ENCODE data around the gene GTF3A. TPM values are rescaled to one million over a fixed set of nuclear protein-coding genes. Genes with fewer than 3 reads are reported as not detected.
"Not testable (repeated sequence)": the region's sequence is repeated elsewhere in the genome, so short reads cannot be mapped to it uniquely, and the experiment has no call there.

GTF3A gene
- total and polyA plus RNA-seq, 2 experiments from 2014 or later = 109 to 190 TPM

DNA sequence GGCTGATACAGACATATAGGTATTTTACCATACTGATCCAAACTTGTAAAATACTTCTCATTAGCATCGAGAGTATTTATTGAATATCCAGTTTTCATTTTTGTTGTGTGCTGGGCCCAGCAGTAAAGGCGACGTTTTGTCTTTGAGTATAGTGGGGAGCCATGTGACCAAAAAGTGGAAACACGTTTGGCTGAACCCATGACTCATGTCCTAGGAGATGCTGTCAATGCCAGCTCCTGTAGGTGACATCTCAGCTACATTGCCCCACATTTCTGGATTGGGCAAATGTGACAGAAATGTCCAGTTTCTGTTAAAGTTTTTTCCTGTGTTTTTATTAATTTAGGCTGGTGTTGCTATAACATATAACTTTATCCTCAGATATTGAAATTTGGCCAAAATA lies 26.1 kb upstream of the GTF3A start:
- peaks cover 11% of the 10 kb centered on the region for H3K4me1 Mint-ChIP-seq
- Histone ChIP-seq H3K79me2 (replicated peaks; ENCODE audit: insufficient read depth) (no peaks in the 10 kb centered on the region), H3K4me1 (ENCODE audit: insufficient read depth) (peaks cover 5% of the 10 kb centered on the region; the same call in 1 of the 2 replicates), H3K4me3 (no peak overlapping the region), H3F3A (replicated peaks; ENCODE audit: low read depth) (no peaks in the 10 kb centered on the region), H2AFZ (no peak overlapping the region), H3K4me2 (no peak overlapping the region), H4K20me1 (replicated peaks; ENCODE audit: insufficient read depth) (no peaks in the 10 kb centered on the region), H3K27me3 (ENCODE audit: insufficient read depth) (no peaks in the 10 kb centered on the region), H3K27ac (ENCODE audit: low read depth) (no peak overlapping the region), H3K36me3 (ENCODE audit: insufficient read depth) (no peaks in the 10 kb centered on the region), H3K9me2 (ENCODE audit: insufficient read depth) (peaks cover 9% of the 10 kb centered on the region)
- H3K27me3 Mint-ChIP-seq (ENCODE audit: insufficient read depth, low read depth, poor library complexity) = peaks cover 4% of the 10 kb centered on the region
- TF ChIP-seq, protein P1, sequence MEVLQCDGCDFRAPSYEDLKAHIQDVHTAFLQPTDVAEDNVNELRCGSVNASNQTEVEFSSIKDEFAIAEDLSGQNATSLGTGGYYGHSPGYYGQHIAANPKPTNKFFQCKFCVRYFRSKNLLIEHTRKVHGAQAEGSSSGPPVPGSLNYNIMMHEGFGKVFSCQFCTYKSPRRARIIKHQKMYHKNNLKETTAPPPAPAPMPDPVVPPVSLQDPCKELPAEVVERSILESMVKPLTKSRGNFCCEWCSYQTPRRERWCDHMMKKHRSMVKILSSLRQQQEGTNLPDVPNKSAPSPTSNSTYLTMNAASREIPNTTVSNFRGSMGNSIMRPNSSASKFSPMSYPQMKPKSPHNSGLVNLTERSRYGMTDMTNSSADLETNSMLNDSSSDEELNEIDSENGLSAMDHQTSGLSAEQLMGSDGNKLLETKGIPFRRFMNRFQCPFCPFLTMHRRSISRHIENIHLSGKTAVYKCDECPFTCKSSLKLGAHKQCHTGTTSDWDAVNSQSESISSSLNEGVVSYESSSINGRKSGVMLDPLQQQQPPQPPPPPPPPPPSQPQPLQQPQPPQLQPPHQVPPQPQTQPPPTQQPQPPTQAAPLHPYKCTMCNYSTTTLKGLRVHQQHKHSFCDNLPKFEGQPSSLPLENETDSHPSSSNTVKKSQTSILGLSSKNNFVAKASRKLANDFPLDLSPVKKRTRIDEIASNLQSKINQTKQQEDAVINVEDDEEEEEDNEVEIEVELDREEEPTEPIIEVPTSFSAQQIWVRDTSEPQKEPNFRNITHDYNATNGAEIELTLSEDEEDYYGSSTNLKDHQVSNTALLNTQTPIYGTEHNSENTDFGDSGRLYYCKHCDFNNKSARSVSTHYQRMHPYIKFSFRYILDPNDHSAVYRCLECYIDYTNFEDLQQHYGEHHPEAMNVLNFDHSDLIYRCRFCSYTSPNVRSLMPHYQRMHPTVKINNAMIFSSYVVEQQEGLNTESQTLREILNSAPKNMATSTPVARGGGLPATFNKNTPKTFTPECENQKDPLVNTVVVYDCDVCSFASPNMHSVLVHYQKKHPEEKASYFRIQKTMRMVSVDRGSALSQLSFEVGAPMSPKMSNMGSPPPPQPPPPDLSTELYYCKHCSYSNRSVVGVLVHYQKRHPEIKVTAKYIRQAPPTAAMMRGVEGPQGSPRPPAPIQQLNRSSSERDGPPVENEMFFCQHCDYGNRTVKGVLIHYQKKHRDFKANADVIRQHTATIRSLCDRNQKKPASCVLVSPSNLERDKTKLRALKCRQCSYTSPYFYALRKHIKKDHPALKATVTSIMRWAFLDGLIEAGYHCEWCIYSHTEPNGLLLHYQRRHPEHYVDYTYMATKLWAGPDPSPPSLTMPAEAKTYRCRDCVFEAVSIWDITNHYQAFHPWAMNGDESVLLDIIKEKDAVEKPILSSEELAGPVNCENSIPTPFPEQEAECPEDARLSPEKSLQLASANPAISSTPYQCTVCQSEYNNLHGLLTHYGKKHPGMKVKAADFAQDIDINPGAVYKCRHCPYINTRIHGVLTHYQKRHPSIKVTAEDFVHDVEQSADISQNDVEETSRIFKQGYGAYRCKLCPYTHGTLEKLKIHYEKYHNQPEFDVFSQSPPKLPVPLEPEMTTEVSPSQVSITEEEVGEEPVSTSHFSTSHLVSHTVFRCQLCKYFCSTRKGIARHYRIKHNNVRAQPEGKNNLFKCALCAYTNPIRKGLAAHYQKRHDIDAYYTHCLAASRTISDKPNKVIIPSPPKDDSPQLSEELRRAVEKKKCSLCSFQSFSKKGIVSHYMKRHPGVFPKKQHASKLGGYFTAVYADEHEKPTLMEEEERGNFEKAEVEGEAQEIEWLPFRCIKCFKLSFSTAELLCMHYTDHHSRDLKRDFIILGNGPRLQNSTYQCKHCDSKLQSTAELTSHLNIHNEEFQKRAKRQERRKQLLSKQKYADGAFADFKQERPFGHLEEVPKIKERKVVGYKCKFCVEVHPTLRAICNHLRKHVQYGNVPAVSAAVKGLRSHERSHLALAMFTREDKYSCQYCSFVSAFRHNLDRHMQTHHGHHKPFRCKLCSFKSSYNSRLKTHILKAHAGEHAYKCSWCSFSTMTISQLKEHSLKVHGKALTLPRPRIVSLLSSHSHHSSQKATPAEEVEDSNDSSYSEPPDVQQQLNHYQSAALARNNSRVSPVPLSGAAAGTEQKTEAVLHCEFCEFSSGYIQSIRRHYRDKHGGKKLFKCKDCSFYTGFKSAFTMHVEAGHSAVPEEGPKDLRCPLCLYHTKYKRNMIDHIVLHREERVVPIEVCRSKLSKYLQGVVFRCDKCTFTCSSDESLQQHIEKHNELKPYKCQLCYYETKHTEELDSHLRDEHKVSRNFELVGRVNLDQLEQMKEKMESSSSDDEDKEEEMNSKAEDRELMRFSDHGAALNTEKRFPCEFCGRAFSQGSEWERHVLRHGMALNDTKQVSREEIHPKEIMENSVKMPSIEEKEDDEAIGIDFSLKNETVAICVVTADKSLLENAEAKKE (CRISPR knock-in tag; IDR thresholded peaks at IDR 0.05) = no peak
- TF ChIP-seq REST (IDR thresholded peaks at IDR 0.05; ENCODE audit: unreplicated experiment) (no peak), EZH2phosphoT487 (IDR thresholded peaks at IDR 0.05; ENCODE audit: unreplicated experiment) (no peak)
- TF ChIP-seq, protein P2, sequence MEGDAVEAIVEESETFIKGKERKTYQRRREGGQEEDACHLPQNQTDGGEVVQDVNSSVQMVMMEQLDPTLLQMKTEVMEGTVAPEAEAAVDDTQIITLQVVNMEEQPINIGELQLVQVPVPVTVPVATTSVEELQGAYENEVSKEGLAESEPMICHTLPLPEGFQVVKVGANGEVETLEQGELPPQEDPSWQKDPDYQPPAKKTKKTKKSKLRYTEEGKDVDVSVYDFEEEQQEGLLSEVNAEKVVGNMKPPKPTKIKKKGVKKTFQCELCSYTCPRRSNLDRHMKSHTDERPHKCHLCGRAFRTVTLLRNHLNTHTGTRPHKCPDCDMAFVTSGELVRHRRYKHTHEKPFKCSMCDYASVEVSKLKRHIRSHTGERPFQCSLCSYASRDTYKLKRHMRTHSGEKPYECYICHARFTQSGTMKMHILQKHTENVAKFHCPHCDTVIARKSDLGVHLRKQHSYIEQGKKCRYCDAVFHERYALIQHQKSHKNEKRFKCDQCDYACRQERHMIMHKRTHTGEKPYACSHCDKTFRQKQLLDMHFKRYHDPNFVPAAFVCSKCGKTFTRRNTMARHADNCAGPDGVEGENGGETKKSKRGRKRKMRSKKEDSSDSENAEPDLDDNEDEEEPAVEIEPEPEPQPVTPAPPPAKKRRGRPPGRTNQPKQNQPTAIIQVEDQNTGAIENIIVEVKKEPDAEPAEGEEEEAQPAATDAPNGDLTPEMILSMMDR (conservative IDR thresholded peaks at IDR 0.05; ENCODE audit: low read depth in 2 of 2) = no peak
- TF ChIP-seq, protein P3, sequence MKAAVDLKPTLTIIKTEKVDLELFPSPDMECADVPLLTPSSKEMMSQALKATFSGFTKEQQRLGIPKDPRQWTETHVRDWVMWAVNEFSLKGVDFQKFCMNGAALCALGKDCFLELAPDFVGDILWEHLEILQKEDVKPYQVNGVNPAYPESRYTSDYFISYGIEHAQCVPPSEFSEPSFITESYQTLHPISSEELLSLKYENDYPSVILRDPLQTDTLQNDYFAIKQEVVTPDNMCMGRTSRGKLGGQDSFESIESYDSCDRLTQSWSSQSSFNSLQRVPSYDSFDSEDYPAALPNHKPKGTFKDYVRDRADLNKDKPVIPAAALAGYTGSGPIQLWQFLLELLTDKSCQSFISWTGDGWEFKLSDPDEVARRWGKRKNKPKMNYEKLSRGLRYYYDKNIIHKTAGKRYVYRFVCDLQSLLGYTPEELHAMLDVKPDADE (IDR thresholded peaks at IDR 0.05) = no peak
- H3K4me3 Mint-ChIP-seq = no peak overlapping the region
- no peaks in the 10 kb centered on the region for H3K36me3 Mint-ChIP-seq (ENCODE audit: low read depth)
- no peak overlapping the region for H3K27ac Mint-ChIP-seq
- no peak for ATAC-seq
- no peaks in the 10 kb centered on the region for H3K9me3 Mint-ChIP-seq
- no peak for DNase-seq (ENCODE audit: low spot score)

- not testable (repeated sequence) for H3K27ac Mint-ChIP-seq; H3K36me3 Mint-ChIP-seq (ENCODE audit: low read depth); H3K79me2 ChIP-seq (replicated peaks; ENCODE audit: insufficient read depth); H3K27ac ChIP-seq (ENCODE audit: low read depth); H3F3A ChIP-seq (replicated peaks; ENCODE audit: low read depth); H3K36me3 ChIP-seq (ENCODE audit: insufficient read depth); DNase-seq (ENCODE audit: low spot score); H3K4me3 ChIP-seq; H3K27me3 Mint-ChIP-seq (ENCODE audit: insufficient read depth, low read depth, poor library complexity); H3K9me2 ChIP-seq (ENCODE audit: insufficient read depth); H3K27me3 ChIP-seq (ENCODE audit: insufficient read depth); ATAC-seq; H4K20me1 ChIP-seq (replicated peaks; ENCODE audit: insufficient read depth); H3K9me3 Mint-ChIP-seq; H3K4me2 ChIP-seq; H2AFZ ChIP-seq; H3K4me3 Mint-ChIP-seq
- H3K4me1 Mint-ChIP-seq = peaks cover 15% of the 10 kb centered on the region
- peaks cover 12% of the 10 kb centered on the region; the same call in 1 of the 2 replicates for H3K4me1 ChIP-seq (ENCODE audit: insufficient read depth)
These were observed 24.0 kb upstream of the GTF3A start for GRCh38 chr13:27400405-27400804.

Measured in GM23338 (cell line).